Tibial artery (tissue), 4 donors: Measurements from ENCODE around the gene OR4C12.
"Not testable (repeated sequence)": the region's sequence is repeated elsewhere in the genome, so short reads cannot be mapped to it uniquely, and the experiment has no call there.

Source experiments
- DNase-seq, 2 donors: peaks; one replicate each; pipeline ENCODE4 v3.0.0-alpha.2; 2019
- H3K27ac ChIP-seq, 2 donors: fragments of 200-600 bp; sonication (generic) in 1 of 2; 1 replicate in 1 of 2; 2 replicates in 1 of 2; pipeline ENCODE4 v1.5.1; 2018 to 2019; ENCODE audit warnings: mild to moderate bottlenecking in 1 of 2
- H3K27me3 ChIP-seq, 2 donors: fragments of 200-600 bp; sonication (generic) in 1 of 2; one replicate each; pipeline versions ENCODE4 v1.5.1 to v1.6.0; 2016 to 2019
- H3K36me3 ChIP-seq, 3 donors: fragments of 200-600 bp; sonication (generic) in 2 of 3; one replicate each; pipeline ENCODE4 v1.5.1; 2016 to 2019; ENCODE audit warnings: mild to moderate bottlenecking in 2 of 3
- H3K4me1 ChIP-seq, 4 donors: fragments of 200-600 bp; sonication (generic) in 2 of 4; 1 replicate in 3 of 4; 2 replicates in 1 of 4; pipeline ENCODE4 v1.5.1; 2016 to 2019
- H3K4me3 ChIP-seq, 2 donors: fragments of 200-600 bp; sonication (generic) in 1 of 2; 1 replicate in 1 of 2; 2 replicates in 1 of 2; pipeline ENCODE4 v1.5.1; 2018 to 2019; ENCODE audit warnings: mild to moderate bottlenecking in 2 of 2
- H3K9me3 ChIP-seq, 3 donors: fragments of 200-600 bp; sonication (generic) in 1 of 3; one replicate each; pipeline ENCODE4 v1.5.1; 2016 to 2019
- intact Hi-C: fragments of 100-400 bp; cut with DNase I; formaldehyde crosslinking; loops from one replicate; pipeline ENCODE4 v1.15.0; 2023; ENCODE audit warnings: low total_unique reads
- TF ChIP-seq, protein P1 (sequence below), 2 experiments: fragments of 200-600 bp in 1 of 2; fragments of 450-650 bp in 1 of 2; IDR thresholded peaks; one replicate each; pipeline ENCODE4 v1.5.1; 2017 to 2019; ENCODE audit warnings: antibody characterized with exemption in 2 of 2, mild to moderate bottlenecking in 1 of 2, moderate library complexity in 1 of 2

The OR4C12 gene

DNA sequence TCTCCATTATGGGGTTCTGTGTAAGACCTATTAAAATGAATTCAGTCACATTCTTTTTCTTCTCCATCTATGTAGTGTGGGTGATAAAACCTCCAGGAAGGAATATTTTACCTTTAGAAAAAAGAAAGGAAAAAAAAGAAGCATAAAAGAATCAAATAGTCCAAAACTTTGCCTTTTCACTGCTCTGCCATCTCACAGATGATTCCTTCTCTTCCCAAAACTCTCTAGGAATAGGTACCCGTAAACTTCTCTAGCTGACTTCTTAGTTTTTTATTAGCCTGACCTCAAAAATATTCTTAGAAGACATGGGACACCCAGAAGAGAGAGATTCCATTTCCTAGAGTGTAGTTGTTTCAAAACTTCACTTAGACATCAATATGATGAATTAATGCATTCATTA is at the start of gene OR4C12:
Gene OR4C12, minus strand, starts transcription at position 101 of the 400 bp plus-strand sequence. Its CDS starts 34 bp downstream, at position 67.
- H3K4me3 ChIP-seq, H3K4me1 ChIP-seq, H3K9me3 ChIP-seq, H3K36me3 ChIP-seq, H3K27me3 ChIP-seq, DNase-seq, H3K27ac ChIP-seq, intact Hi-C loops: not testable (repeated sequence)

DNA sequence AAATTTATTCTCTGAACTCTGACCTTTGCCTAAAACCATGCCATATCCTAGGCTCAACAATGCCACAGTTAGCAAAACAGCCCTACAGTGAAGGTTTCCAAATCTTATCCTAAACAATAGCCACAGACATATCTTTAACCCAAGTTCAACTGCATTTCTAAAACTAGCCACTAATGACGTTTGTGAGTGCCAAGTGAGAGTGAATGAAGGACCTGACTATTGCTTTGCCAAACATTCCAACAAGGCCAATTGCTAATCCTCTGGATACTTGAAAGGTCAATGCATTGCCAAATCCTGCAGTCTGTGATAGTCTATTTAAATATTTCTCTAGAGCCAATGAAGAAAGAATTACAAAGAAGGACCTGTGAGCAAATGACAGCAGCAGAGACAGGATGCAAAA is 47.9 kb upstream of the OR4C12 start:
- Histone ChIP-seq H3K9me3 (no peaks in the 10 kb centered on the region), H3K36me3 (no peaks in the 10 kb centered on the region), H3K4me1 (no peaks in the 10 kb centered on the region), H3K27me3 (no peaks in the 10 kb centered on the region), H3K4me3 (no peak overlapping the region), H3K27ac (no peak overlapping the region)
- intact Hi-C loops = no loop called here
- TF ChIP-seq, protein P1, sequence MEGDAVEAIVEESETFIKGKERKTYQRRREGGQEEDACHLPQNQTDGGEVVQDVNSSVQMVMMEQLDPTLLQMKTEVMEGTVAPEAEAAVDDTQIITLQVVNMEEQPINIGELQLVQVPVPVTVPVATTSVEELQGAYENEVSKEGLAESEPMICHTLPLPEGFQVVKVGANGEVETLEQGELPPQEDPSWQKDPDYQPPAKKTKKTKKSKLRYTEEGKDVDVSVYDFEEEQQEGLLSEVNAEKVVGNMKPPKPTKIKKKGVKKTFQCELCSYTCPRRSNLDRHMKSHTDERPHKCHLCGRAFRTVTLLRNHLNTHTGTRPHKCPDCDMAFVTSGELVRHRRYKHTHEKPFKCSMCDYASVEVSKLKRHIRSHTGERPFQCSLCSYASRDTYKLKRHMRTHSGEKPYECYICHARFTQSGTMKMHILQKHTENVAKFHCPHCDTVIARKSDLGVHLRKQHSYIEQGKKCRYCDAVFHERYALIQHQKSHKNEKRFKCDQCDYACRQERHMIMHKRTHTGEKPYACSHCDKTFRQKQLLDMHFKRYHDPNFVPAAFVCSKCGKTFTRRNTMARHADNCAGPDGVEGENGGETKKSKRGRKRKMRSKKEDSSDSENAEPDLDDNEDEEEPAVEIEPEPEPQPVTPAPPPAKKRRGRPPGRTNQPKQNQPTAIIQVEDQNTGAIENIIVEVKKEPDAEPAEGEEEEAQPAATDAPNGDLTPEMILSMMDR (IDR thresholded peaks at IDR 0.05) = no peak
- DNase-seq = no peak

DNA sequence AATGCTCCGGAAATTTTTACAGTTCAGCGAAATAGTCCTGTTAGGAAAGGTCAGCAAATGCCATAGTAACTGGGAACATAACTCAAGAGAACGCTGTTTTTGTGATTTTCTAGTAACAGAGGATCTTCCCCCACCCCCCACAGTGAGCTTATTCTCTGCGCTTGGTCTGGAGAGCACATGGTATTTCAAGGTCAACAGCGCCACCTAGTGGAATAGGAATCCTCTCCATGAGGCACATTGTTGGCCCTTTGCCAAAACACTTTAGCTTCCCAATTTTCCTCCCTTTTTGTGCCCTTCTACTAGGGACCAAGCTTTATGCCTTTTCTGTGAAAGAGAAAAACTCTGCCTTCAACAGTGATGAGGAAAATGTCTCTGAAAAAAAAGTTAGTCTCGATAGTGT is 13.2 kb upstream of the OR4C12 start:
- peaks cover 0 to 3% (median 0%) of the 10 kb centered on the region in 3 donors for H3K9me3 ChIP-seq
- no peaks in the 10 kb centered on the region for H3K27me3 ChIP-seq
- intact Hi-C loops = no loop called here
- TF ChIP-seq, protein P1 (IDR thresholded peaks at IDR 0.05) = peak in 1 of 2 experiments; percentile 8
- no peak overlapping the region for H3K27ac ChIP-seq
- DNase-seq = no peak
- no peaks in the 10 kb centered on the region for H3K4me1 ChIP-seq
- H3K4me3 ChIP-seq = no peak overlapping the region
- no peaks in the 10 kb centered on the region for H3K36me3 ChIP-seq

DNA sequence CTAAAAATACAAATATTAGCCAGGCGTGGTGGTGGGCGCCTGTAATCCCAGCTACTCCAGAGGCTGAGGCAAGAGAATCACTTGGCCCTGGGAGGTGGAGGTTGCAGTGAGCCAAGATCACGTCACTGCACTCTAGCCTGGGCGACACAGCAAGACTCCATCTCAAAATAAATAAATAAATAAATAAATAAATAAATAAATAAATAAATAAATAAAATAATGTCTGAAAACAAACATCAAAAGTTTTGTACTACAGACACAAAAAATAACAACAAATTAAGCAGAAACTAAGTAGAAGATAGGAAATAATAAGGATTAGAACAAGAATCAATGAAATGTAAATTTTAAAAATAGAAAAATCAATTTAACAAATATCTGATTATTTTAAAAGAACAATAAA is 8.9 kb downstream of the OR4C12 start:
- H3K36me3 ChIP-seq, H3K4me1 ChIP-seq, H3K27me3 ChIP-seq, DNase-seq, H3K9me3 ChIP-seq, intact Hi-C loops, H3K27ac ChIP-seq, H3K4me3 ChIP-seq: not testable (repeated sequence)

DNA sequence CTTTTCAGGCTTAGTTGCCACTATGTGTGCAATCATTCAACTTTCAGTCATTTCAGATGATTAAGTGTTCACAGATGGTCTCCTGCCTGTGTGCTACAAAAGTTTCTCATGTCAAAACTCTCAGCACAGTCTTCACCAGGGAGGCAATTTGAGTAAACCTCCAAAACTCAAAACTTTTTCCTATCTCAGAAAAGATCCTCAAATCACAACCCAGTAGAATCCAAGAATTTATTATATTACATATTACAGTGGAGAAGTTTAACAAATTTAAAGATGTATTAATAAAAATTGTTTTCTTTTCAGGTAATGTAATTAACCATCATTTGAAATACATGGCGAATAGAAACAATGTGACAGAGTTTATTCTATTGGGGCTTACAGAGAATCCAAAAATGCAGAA is 30.2 kb downstream of the OR4C12 start, which contains the start of gene OR4C13:
Gene OR4C13, plus strand, starts transcription at position 301 of the 400 bp plus-strand sequence. Its CDS starts 32 bp downstream, at position 333.
- no peak for DNase-seq
- no peak within 1 kb of the TSS for H3K27ac ChIP-seq
- H3K4me1 ChIP-seq = no peaks in the 10 kb centered on the region
- H3K36me3 ChIP-seq = no peaks in the 10 kb centered on the region
- no peaks in the 10 kb centered on the region for H3K9me3 ChIP-seq
- intact Hi-C loops = no loop called here
- H3K4me3 ChIP-seq = no peak within 1 kb of the TSS
- TF ChIP-seq, protein P1 (IDR thresholded peaks at IDR 0.05) = no peak
- H3K27me3 ChIP-seq = no peaks in the 10 kb centered on the region

DNA sequence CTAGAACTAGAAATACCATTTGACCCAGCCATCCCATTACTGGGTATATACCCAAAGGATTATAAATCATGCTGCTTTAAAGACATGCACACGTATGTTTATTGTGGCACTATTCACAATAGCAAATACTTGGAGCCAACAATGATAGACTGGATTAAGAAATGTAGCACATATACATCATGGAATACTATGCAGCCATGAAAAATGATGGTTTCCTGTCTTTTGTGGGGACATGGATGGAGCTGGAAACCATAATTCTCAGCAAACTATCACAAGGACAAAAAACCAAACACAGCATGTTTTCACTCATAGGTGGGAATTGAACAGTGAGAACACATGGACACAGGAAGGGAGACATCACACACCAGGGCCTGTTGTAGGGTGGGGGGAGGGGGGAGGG is 33.6 kb downstream of the OR4C12 start:
- H3K4me3 ChIP-seq, H3K4me1 ChIP-seq, intact Hi-C loops, H3K27me3 ChIP-seq, H3K27ac ChIP-seq, DNase-seq, H3K36me3 ChIP-seq, H3K9me3 ChIP-seq: not testable (repeated sequence)
